Hepatocyte (in vitro differentiated cells): Measurements from ENCODE around the gene ERC2. TPM values are rescaled to one million over a fixed set of nuclear protein-coding genes. Genes with fewer than 3 reads are reported as not detected.
A peak's percentile ranks its signal among the peaks of the same experiment; 100 is the strongest.

Experiments
- DNase-seq: peaks from one replicate; pipeline ENCODE4 v3.0.0-alpha.2; 2016; ENCODE audit warnings: low spot score
- H2AFZ ChIP-seq: fragments of 200-600 bp; sonication (generic); 2 replicates; pipeline ENCODE4 v1.6.0; 2016; ENCODE audit warnings: antibody characterized with exemption, mild to moderate bottlenecking
- H3K27ac ChIP-seq: fragments of 200-600 bp; sonication (generic); 2 replicates; pipeline ENCODE4 v1.5.1; 2016; ENCODE audit warnings: mild to moderate bottlenecking
- H3K27me3 ChIP-seq: fragments of 200-600 bp; sonication (generic); 2 replicates; pipeline ENCODE4 v1.6.1; 2016
- H3K36me3 ChIP-seq: fragments of 200-600 bp; sonication (generic); replicated peaks from 2 replicates; pipeline ENCODE4 v1.5.1; 2016; ENCODE audit warnings: low read depth; ENCODE audit not compliant: insufficient read depth
- H3K4me1 ChIP-seq: fragments of 200-600 bp; sonication (generic); 2 replicates; pipeline ENCODE4 v1.5.1; 2016; ENCODE audit warnings: mild to moderate bottlenecking, moderate library complexity; ENCODE audit not compliant: insufficient read depth
- H3K4me2 ChIP-seq: fragments of 200-600 bp; sonication (generic); 2 replicates; pipeline ENCODE4 v1.6.0; 2016
- H3K4me3 ChIP-seq: fragments of 200-600 bp; sonication (generic); 2 replicates; pipeline ENCODE4 v1.5.1; 2016; ENCODE audit warnings: mild to moderate bottlenecking
- H3K79me2 ChIP-seq: fragments of 200-600 bp; sonication (generic); 2 replicates; pipeline ENCODE4 v1.6.0; 2017; ENCODE audit warnings: mild to moderate bottlenecking
- H3K9me2 ChIP-seq: fragments of 200-600 bp; sonication (generic); replicated peaks from 2 replicates; pipeline ENCODE4 v1.6.0; 2017; ENCODE audit warnings: mild to moderate bottlenecking; ENCODE audit not compliant: insufficient read depth
- H3K9me3 ChIP-seq: fragments of 200-600 bp; sonication (generic); 2 replicates; pipeline ENCODE4 v1.5.1; 2016; ENCODE audit warnings: low read depth, mild to moderate bottlenecking
- H4K20me1 ChIP-seq: fragments of 200-600 bp; sonication (generic); 2 replicates; pipeline ENCODE4 v1.6.0; 2016; ENCODE audit warnings: mild to moderate bottlenecking; ENCODE audit not compliant: insufficient read depth, poor library complexity, severe bottlenecking
- CTCF ChIP-seq: fragments of 200-600 bp; sonication (generic); IDR thresholded peaks from 2 replicates; pipeline ENCODE4 v1.5.1; 2016; ENCODE audit warnings: antibody characterized with exemption, mild to moderate bottlenecking; ENCODE audit not compliant: poor library complexity
- EZH2 ChIP-seq: fragments of 200-600 bp; sonication (generic); IDR thresholded peaks from 2 replicates; pipeline ENCODE4 v1.6.1; 2016; ENCODE audit warnings: antibody characterized with exemption, mild to moderate bottlenecking, borderline replicate concordance
- EZH2phosphoT487 ChIP-seq: fragments of 200-600 bp; sonication (generic); IDR thresholded peaks from one replicate; pipeline ENCODE4 v1.6.1; 2018; ENCODE audit warnings: antibody characterized with exemption, mild to moderate bottlenecking, low read depth, moderate library complexity; ENCODE audit not compliant: unreplicated experiment, severe bottlenecking
- WGBS: methylation state at CpG from one replicate; pipeline ENCODE4 v1.1.6; 2016; ENCODE audit warnings: low lambda C conversion rate; ENCODE audit errors: missing lambda C conversion rate; 5-methylcytosine and 5-hydroxymethylcytosine counted together
- polyA plus RNA-seq: library from polyadenylated mRNA; unstranded; fragments of >200 nt; fragmentation: Nextera tagmentation; extraction: Ambion mirVana; gene quantifications from 2 replicates; pipeline ENCODE4 v1.2.1, GENCODE V29; 2016
- total RNA-seq: library from RNA; depleted of rRNA; stranded (reverse); fragments of >200 nt; gene quantifications from 2 replicates; pipeline ENCODE4 v1.2.3, GENCODE V29; 2014

Gene ERC2
- total and polyA plus RNA-seq, 2 experiments from 2014 or later = 1.2 to 5.3 TPM

- peak; percentile 62 for DNase-seq
- no peak overlapping the region for H3K4me2 ChIP-seq
- WGBS = 44% methylated on average over 9 of the region's 9 CpGs
These were observed 898.0 kb downstream of the ERC2 start for GRCh38 chr3:55570271-55570711.

GRCh38 chr3:55569033-55569599 is 899.2 kb downstream of the ERC2 start:
- Histone ChIP-seq H3K79me2 (no peaks in the 10 kb centered on the region), H3K36me3 (no peaks in the 10 kb centered on the region), H3K4me1 (peaks cover 12% of the 10 kb centered on the region), H3K4me3 (no peak overlapping the region), H3K27me3 (no peaks in the 10 kb centered on the region), H4K20me1 (no peaks in the 10 kb centered on the region), H3K9me3 (no peaks in the 10 kb centered on the region), H3K4me2 (peak overlapping the region; percentile 1), H3K27ac (peak overlapping the region; percentile 79), H3K9me2 (no peaks in the 10 kb centered on the region), H2AFZ (no peak overlapping the region)
- 44% methylated on average over 10 of the region's 10 CpGs for WGBS
- DNase-seq = no peak
- TF ChIP-seq EZH2 (no peak), CTCF (no peak), EZH2phosphoT487 (no peak)

More at GRCh38 chr3:55570271-55570711, 898.0 kb downstream of the ERC2 start:
- peaks cover 12% of the 10 kb centered on the region for H3K4me1 ChIP-seq
- H3K4me3 ChIP-seq = no peak overlapping the region
- no peaks in the 10 kb centered on the region for H3K36me3 ChIP-seq
- H2AFZ ChIP-seq = no peak overlapping the region
- no peaks in the 10 kb centered on the region for H3K79me2 ChIP-seq
- no peak for TF ChIP-seq EZH2
- H3K9me2 ChIP-seq = no peaks in the 10 kb centered on the region
- H3K27me3 ChIP-seq = no peaks in the 10 kb centered on the region
- H4K20me1 ChIP-seq = no peaks in the 10 kb centered on the region
- no peaks in the 10 kb centered on the region for H3K9me3 ChIP-seq
- H3K27ac ChIP-seq = peak overlapping the region; percentile 79

GRCh38 chr3:55567615-55568014 is 900.7 kb downstream of the ERC2 start:
- H3K4me3 ChIP-seq = no peak overlapping the region
- WGBS = 73% methylated on average over 3 of the region's 3 CpGs
- TF ChIP-seq EZH2 (no peak), EZH2phosphoT487 (no peak), CTCF (no peak)
- no peaks in the 10 kb centered on the region for H3K9me2 ChIP-seq
- H4K20me1 ChIP-seq = no peaks in the 10 kb centered on the region
- no peak overlapping the region for H2AFZ ChIP-seq
- no peak overlapping the region for H3K27ac ChIP-seq
- no peaks in the 10 kb centered on the region for H3K79me2 ChIP-seq
- H3K9me3 ChIP-seq = no peaks in the 10 kb centered on the region
- no peak overlapping the region for H3K4me2 ChIP-seq
- DNase-seq = peak; percentile 59
- H3K27me3 ChIP-seq = no peaks in the 10 kb centered on the region
- H3K4me1 ChIP-seq = peaks cover 12% of the 10 kb centered on the region
- no peaks in the 10 kb centered on the region for H3K36me3 ChIP-seq

GRCh38 chr3:55567121-55567520 is 901.1 kb downstream of the ERC2 start:
- Histone ChIP-seq H3K27me3 (no peaks in the 10 kb centered on the region), H3K79me2 (no peaks in the 10 kb centered on the region), H3K9me3 (no peaks in the 10 kb centered on the region), H3K36me3 (no peaks in the 10 kb centered on the region), H3K27ac (no peak overlapping the region), H3K4me3 (no peak overlapping the region), H3K4me1 (peaks cover 12% of the 10 kb centered on the region), H3K4me2 (no peak overlapping the region), H3K9me2 (no peaks in the 10 kb centered on the region), H4K20me1 (no peaks in the 10 kb centered on the region), H2AFZ (no peak overlapping the region)
- 100% methylated on average over 1 of the region's 1 CpG for WGBS
- no peak for TF ChIP-seq CTCF
- TF ChIP-seq EZH2phosphoT487 = no peak
- no peak for TF ChIP-seq EZH2
- no peak for DNase-seq
